Retinal pigment epithelial cell (primary cell): Measurements from ENCODE around the gene C1R.

Experiments used
- DNase-seq: peaks from one replicate; pipeline ENCODE4 v3.0.0-alpha.2; 2010; ENCODE audit warnings: low read depth
- H3K4me3 ChIP-seq: 2 replicates; pipeline ENCODE4 v1.5.1; 2011; ENCODE audit warnings: mild to moderate bottlenecking, low read length, control low read depth, moderate library complexity
- TF ChIP-seq, protein P1 (sequence below): conservative IDR thresholded peaks from 2 replicates; pipeline ENCODE4 v1.5.1; 2011; ENCODE audit warnings: low read depth, low read length, control low read depth, inconsistent platforms

Gene C1R

DNA sequence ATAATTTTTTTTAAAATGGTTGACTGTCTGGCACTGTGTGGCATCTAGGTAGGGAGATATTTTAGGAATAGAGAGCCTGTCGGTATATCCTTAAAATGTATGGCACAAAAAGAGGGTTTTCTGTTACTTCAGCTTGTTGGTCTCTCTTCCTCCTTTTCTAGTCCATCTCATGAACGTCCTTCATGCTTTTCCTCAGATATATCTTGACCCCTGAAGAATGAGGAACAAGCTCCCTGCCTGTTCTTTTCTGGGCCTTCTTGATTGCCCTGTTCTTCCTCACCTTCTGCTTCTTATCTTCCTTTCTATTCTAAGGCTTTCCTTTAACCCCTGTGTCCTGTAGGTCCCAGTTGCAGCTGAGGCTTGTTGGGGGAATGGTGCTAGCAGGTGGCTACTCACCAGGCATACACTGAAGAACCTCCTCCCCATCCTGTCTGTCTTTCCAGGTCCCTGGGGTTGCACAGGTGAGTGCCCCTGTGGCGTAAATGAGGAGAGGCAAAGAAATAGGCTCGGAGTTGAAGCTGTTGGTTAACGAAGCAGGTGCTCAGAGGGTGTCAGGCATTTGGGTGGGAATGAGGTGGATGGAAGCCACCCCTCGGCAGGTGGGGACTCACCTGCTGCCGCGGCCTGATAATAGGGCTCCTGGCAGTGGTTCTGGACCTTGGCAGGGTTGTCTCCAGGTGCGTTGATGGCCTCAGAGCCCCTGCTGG, 7.2 kb upstream of the C1R start:
- no peak for DNase-seq
- TF ChIP-seq, protein P1, sequence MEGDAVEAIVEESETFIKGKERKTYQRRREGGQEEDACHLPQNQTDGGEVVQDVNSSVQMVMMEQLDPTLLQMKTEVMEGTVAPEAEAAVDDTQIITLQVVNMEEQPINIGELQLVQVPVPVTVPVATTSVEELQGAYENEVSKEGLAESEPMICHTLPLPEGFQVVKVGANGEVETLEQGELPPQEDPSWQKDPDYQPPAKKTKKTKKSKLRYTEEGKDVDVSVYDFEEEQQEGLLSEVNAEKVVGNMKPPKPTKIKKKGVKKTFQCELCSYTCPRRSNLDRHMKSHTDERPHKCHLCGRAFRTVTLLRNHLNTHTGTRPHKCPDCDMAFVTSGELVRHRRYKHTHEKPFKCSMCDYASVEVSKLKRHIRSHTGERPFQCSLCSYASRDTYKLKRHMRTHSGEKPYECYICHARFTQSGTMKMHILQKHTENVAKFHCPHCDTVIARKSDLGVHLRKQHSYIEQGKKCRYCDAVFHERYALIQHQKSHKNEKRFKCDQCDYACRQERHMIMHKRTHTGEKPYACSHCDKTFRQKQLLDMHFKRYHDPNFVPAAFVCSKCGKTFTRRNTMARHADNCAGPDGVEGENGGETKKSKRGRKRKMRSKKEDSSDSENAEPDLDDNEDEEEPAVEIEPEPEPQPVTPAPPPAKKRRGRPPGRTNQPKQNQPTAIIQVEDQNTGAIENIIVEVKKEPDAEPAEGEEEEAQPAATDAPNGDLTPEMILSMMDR, result no peak
- no peak overlapping the region for H3K4me3 ChIP-seq

DNA sequence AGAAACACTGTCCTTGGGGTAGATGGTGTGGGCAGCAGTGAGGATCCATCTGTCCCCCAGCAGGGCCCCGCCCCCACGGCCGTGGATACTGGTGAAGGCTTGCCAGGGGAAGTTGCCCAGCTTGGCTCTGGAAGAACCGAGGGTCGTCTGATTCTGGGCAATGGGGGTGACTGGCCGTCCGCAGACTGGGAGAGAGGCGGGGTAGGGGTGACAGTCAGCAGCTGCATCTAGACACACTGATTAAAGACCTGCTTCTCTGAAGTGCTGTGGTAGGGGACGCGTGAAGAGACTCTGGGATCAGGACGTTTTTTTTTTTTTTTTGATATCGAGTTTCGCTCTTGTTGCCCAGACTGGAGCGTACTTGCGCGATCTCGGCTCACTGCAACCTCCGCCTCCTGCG, 4.7 kb upstream of the C1R start:
- no peak overlapping the region for H3K4me3 ChIP-seq
- no peak for DNase-seq
- TF ChIP-seq, protein P1, result no peak

DNA sequence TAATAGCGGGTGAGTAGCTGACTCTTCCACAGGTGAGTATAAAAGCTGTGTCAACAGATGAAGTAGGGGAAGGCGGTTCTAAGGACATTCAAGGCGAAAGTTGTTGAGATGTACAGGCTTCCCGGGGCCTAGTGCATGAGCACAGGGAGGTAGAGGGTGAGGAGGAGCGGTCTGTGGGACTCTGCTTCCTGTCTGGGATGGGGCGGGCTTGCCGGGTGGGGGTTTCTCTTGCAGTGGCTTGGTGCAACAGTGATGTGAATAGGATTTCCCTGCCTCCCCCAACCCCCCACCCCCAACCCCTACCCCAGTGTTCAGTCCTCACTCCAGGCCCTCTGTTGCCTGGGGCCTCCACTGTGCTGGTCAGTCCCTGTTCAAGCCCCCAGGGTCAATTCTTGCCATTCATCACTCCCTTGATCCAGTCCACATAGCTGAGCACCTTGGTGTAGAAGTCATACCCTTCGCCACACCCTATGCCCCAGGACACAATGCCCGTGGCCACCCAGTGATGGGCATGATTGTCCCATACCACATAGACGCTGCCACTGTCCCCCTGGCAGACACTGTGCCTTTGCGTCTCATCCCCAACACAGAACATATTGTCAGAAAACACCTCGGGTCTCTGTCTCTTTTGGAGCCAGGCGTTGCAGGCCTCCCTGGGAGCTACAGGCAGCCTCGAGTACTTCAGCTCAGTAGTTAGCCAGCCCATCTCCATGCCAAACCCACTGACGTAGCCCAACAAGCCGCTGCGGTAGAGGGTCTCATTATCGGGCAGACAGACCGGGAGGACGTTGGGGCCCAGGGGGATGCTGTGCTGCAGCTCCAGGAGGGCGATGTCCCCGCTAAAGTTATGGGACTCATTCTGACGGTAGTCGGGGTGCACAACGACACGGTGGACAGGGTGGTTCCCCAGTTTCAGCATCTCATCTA, 4.0 kb upstream of the C1R start:
- no peak overlapping the region for H3K4me3 ChIP-seq
- DNase-seq, result no peak
- TF ChIP-seq, protein P1, result no peak

DNA sequence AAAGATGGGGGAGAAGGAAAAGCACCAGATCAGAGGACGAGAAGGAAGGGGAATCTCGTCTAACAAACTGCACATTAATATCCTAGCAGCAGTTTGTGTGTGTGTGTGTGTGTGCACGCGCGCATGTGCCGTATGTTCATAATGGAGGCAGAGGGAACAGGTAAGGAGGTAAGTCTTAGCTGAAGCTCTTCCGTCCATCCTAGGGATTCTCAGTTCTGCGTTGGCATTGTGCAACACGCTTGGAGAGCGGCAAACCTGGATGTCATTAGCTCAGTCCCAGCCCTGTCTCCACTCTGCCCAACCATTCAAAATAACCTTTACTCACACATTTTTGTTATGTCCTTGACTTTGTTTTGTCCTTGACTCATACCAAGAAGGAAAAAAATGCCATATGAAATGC, 1.6 kb upstream of the C1R start:
- no peak overlapping the region for H3K4me3 ChIP-seq
- DNase-seq, result no peak
- TF ChIP-seq, protein P1, result no peak

DNA sequence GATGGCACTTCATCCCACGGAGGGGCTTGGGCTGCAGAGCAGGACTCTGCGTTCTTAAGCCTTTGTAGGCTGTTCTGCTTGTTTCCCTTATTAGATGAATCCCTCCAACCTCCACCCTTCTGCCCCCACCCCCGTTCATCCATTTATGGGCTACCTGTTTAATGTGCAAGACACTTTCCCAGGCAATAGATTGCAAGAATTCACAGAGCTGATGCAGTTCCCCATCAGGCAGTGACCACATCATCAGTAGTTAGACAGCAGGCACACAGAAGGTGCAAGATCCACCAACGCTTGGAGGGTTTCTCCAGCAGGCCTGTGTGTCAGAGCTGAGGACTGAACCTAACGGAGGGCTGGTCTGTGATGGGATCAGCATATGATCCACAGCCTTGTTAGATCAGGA, 1.2 kb upstream of the C1R start:
- DNase-seq, result no peak

DNA sequence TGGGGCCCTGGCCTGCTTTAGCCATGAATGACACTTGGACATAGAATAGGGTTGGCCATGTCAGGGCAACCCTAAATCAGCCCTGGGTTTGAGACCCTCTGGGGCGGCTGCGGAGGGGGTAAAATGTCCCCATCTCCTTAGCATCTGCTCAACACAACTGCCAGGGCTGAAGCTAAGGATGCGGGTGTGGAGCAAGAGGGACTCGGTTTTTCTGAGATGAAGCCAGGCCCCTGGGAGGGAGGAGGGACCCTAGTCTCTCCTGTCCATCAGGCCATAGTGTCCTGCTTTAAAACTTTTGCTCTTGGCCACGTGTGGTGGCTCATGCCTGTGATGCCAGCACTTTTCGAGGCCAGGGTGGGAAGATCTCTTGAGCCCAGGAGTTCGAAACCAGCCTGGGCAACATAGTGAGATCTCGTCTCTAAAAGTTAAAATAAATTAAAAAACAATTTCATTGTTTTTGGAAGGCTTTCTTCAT, 778 bp upstream of the C1R start:
- DNase-seq, result no peak
- no peak overlapping the region for H3K4me3 ChIP-seq
- TF ChIP-seq, protein P1, result no peak

More for the DNA sequence above, 1.2 kb upstream of the C1R start:
- H3K4me3 ChIP-seq, result no peak overlapping the region
- TF ChIP-seq, protein P1, result no peak
